Endothelial cell of umbilical vein (primary cell): ENCODE measurements around the gene TFDP1.

ENCODE experiments used
- FOS ChIP-seq: IDR thresholded peaks from 2 replicates; pipeline ENCODE4 v1.6.1; 2011; ENCODE audit warnings: mild to moderate bottlenecking, low read length, moderate library complexity, borderline replicate concordance; ENCODE audit not compliant: insufficient read depth
- JUN ChIP-seq: IDR thresholded peaks from 2 replicates; pipeline ENCODE4 v1.6.1; 2011; ENCODE audit warnings: borderline replicate concordance, low read depth; ENCODE audit not compliant: insufficient read length, insufficient read depth
- MAX ChIP-seq: IDR thresholded peaks from 2 replicates; pipeline ENCODE4 v1.6.1; 2011; ENCODE audit not compliant: insufficient read depth, insufficient read length
- MYC ChIP-seq: IDR thresholded peaks from one replicate; pipeline ENCODE4 v1.6.1; 2011; ENCODE audit warnings: mild to moderate bottlenecking, low read depth, low read length
- POLR2A ChIP-seq: IDR thresholded peaks from 2 replicates; pipeline ENCODE4 v1.6.1; 2012; ENCODE audit warnings: low read depth, mild to moderate bottlenecking, control low read depth, low read length
- POLR2AphosphoS5 ChIP-seq: IDR thresholded peaks from 2 replicates; pipeline ENCODE4 v1.6.1; 2012; ENCODE audit warnings: low read depth, mild to moderate bottlenecking, control low read depth, low read length, moderate library complexity; ENCODE audit not compliant: insufficient read depth
- TF ChIP-seq, protein P1 (sequence below), 2 donors: IDR thresholded peaks; 1 replicate in 1 of 2; 2 replicates in 1 of 2; pipeline ENCODE4 v1.5.1; 2011; ENCODE audit warnings: low read length in 2 of 2, mild to moderate bottlenecking in 2 of 2, moderate library complexity in 2 of 2, control low read depth in 1 of 2, inconsistent platforms in 1 of 2, low read depth in 1 of 2; ENCODE audit not compliant: insufficient read depth in 1 of 2; ENCODE audit errors: extremely low read depth in 1 of 2

- TF ChIP-seq, protein P1, sequence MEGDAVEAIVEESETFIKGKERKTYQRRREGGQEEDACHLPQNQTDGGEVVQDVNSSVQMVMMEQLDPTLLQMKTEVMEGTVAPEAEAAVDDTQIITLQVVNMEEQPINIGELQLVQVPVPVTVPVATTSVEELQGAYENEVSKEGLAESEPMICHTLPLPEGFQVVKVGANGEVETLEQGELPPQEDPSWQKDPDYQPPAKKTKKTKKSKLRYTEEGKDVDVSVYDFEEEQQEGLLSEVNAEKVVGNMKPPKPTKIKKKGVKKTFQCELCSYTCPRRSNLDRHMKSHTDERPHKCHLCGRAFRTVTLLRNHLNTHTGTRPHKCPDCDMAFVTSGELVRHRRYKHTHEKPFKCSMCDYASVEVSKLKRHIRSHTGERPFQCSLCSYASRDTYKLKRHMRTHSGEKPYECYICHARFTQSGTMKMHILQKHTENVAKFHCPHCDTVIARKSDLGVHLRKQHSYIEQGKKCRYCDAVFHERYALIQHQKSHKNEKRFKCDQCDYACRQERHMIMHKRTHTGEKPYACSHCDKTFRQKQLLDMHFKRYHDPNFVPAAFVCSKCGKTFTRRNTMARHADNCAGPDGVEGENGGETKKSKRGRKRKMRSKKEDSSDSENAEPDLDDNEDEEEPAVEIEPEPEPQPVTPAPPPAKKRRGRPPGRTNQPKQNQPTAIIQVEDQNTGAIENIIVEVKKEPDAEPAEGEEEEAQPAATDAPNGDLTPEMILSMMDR (IDR thresholded peaks at IDR 0.05; ENCODE audit: extremely low read depth in 1 of 2, insufficient read depth in 1 of 2, low read depth in 1 of 2, low read length in 2 of 2) = no peak
- TF ChIP-seq POLR2A (no peak), POLR2AphosphoS5 (no peak), MYC (no peak), FOS (no peak), MAX (no peak), JUN (no peak)
Measured at GRCh38 chr13:113628291-113629270, 44.0 kb downstream of the TFDP1 start.
